ENCODE data around the gene ABCA13.

The ABCA13 gene

GRCh38 chr7:48518092-48518491, 346.8 kb downstream of the ABCA13 start:
- Histone ChIP-seq H3K4me1 (ENCODE audit: control insufficient read depth, insufficient read depth, low read depth, low read length) (no peaks in the 10 kb centered on the region), H3K4ac (ENCODE audit: low read depth in 1 of 2, low read length in 2 of 2) (no peak overlapping the region), H2BK15ac (ENCODE audit: low read depth, poor library complexity, severe bottlenecking) (no peak overlapping the region), H3K23ac (ENCODE audit: low read length in 2 of 2) (no peak overlapping the region), H2AK5ac (ENCODE audit: low read length, severe bottlenecking) (no peak overlapping the region), H2BK5ac (ENCODE audit: low read depth, low read length, poor library complexity, severe bottlenecking) (no peak overlapping the region), H3K27ac (ENCODE audit: low read length, poor library complexity, severe bottlenecking) (no peak overlapping the region), H3K36me3 (ENCODE audit: control insufficient read depth in 1 of 2, insufficient read depth in 2 of 2, low read depth in 1 of 2, low read length in 2 of 2) (no peaks in the 10 kb centered on the region), H3K79me1 (replicated peaks; ENCODE audit: low read length, poor library complexity, severe bottlenecking) (no peaks in the 10 kb centered on the region), H3K4me3 (ENCODE audit: insufficient read depth in 1 of 2, low read depth in 1 of 2, low read length in 2 of 2) (no peak overlapping the region), H3K14ac (ENCODE audit: low read length in 2 of 2) (no peak overlapping the region), H2BK12ac (ENCODE audit: low read length in 2 of 2) (no peak overlapping the region), H2AFZ (ENCODE audit: low read depth, low read length) (no peak overlapping the region), H3K9me3 (ENCODE audit: control insufficient read depth, low read length) (no peaks in the 10 kb centered on the region), H3K9ac (ENCODE audit: low read length) (no peak overlapping the region), H3K4me2 (ENCODE audit: low read length, poor library complexity, severe bottlenecking) (no peak overlapping the region), H3K18ac (ENCODE audit: low read depth in 1 of 2, low read length in 2 of 2) (no peak overlapping the region), H3K27me3 (ENCODE audit: control insufficient read depth in 1 of 2, insufficient read depth in 1 of 2, low read length in 2 of 2) (no peaks in the 10 kb centered on the region), H4K91ac (ENCODE audit: low read length) (no peak overlapping the region), H4K8ac (ENCODE audit: low read length) (no peak overlapping the region), H2BK120ac (ENCODE audit: low read depth, low read length) (no peak overlapping the region)
- 50% methylated on average over 1 of the region's 2 CpGs for WGBS
- DNase-seq, result no peak

GRCh38 chr7:48522692-48523091, 351.4 kb downstream of the ABCA13 start:
- H2AK5ac ChIP-seq (ENCODE audit: low read length, severe bottlenecking), result no peak overlapping the region
- H3K4me2 ChIP-seq (ENCODE audit: low read length, poor library complexity, severe bottlenecking), result no peak overlapping the region
- no peak overlapping the region for H2BK120ac ChIP-seq (ENCODE audit: low read depth, low read length)
- no peak overlapping the region for H2BK5ac ChIP-seq (ENCODE audit: low read depth, low read length, poor library complexity, severe bottlenecking)
- H4K91ac ChIP-seq (ENCODE audit: low read length), result no peak overlapping the region
- H3K9ac ChIP-seq (ENCODE audit: low read length), result no peak overlapping the region
- H3K9me3 ChIP-seq (ENCODE audit: control insufficient read depth, low read length), result no peaks in the 10 kb centered on the region
- no peak for DNase-seq
- H3K27me3 ChIP-seq (ENCODE audit: control insufficient read depth in 1 of 2, insufficient read depth in 1 of 2, low read length in 2 of 2), result no peaks in the 10 kb centered on the region
- no peak overlapping the region for H3K23ac ChIP-seq (ENCODE audit: low read length in 2 of 2)
- no peak overlapping the region for H3K27ac ChIP-seq (ENCODE audit: low read length, poor library complexity, severe bottlenecking)
- no peaks in the 10 kb centered on the region for H3K4me1 ChIP-seq (ENCODE audit: control insufficient read depth, insufficient read depth, low read depth, low read length)
- no peak overlapping the region for H3K14ac ChIP-seq (ENCODE audit: low read length in 2 of 2)
- no peaks in the 10 kb centered on the region for H3K36me3 ChIP-seq (ENCODE audit: control insufficient read depth in 1 of 2, insufficient read depth in 2 of 2, low read depth in 1 of 2, low read length in 2 of 2)
- no peak overlapping the region for H2BK15ac ChIP-seq (ENCODE audit: low read depth, poor library complexity, severe bottlenecking)
- no peak overlapping the region for H2AFZ ChIP-seq (ENCODE audit: low read depth, low read length)
- H3K79me1 ChIP-seq (replicated peaks; ENCODE audit: low read length, poor library complexity, severe bottlenecking), result no peaks in the 10 kb centered on the region
- H3K4me3 ChIP-seq (ENCODE audit: insufficient read depth in 1 of 2, low read depth in 1 of 2, low read length in 2 of 2), result no peak overlapping the region
- H3K18ac ChIP-seq (ENCODE audit: low read depth in 1 of 2, low read length in 2 of 2), result no peak overlapping the region
- no peak overlapping the region for H4K8ac ChIP-seq (ENCODE audit: low read length)
- H2BK12ac ChIP-seq (ENCODE audit: low read length in 2 of 2), result no peak overlapping the region
- H3K4ac ChIP-seq (ENCODE audit: low read depth in 1 of 2, low read length in 2 of 2), result no peak overlapping the region

GRCh38 chr7:48525736-48526732, 354.8 kb downstream of the ABCA13 start:
- no peaks in the 10 kb centered on the region for H3K4me1 ChIP-seq (ENCODE audit: control insufficient read depth, insufficient read depth, low read depth, low read length)
- H2BK15ac ChIP-seq (ENCODE audit: low read depth, poor library complexity, severe bottlenecking), result no peak overlapping the region
- H3K36me3 ChIP-seq (ENCODE audit: control insufficient read depth in 1 of 2, insufficient read depth in 2 of 2, low read depth in 1 of 2, low read length in 2 of 2), result no peaks in the 10 kb centered on the region
- H2AFZ ChIP-seq (ENCODE audit: low read depth, low read length), result no peak overlapping the region
- no peak overlapping the region for H3K18ac ChIP-seq (ENCODE audit: low read depth in 1 of 2, low read length in 2 of 2)
- H3K4me3 ChIP-seq (ENCODE audit: insufficient read depth in 1 of 2, low read depth in 1 of 2, low read length in 2 of 2), result no peak overlapping the region
- H3K4me2 ChIP-seq (ENCODE audit: low read length, poor library complexity, severe bottlenecking), result no peak overlapping the region
- H3K23ac ChIP-seq (ENCODE audit: low read length in 2 of 2), result no peak overlapping the region
- H3K4ac ChIP-seq (ENCODE audit: low read depth in 1 of 2, low read length in 2 of 2), result no peak overlapping the region
- 58% methylated on average over 2 of the region's 3 CpGs for WGBS
- no peaks in the 10 kb centered on the region for H3K79me1 ChIP-seq (replicated peaks; ENCODE audit: low read length, poor library complexity, severe bottlenecking)
- H2BK5ac ChIP-seq (ENCODE audit: low read depth, low read length, poor library complexity, severe bottlenecking), result no peak overlapping the region
- peaks cover 3% of the 10 kb centered on the region for H3K9me3 ChIP-seq (ENCODE audit: control insufficient read depth, low read length)
- no peak overlapping the region for H2BK12ac ChIP-seq (ENCODE audit: low read length in 2 of 2)
- H3K27ac ChIP-seq (ENCODE audit: low read length, poor library complexity, severe bottlenecking), result no peak overlapping the region
- no peak overlapping the region for H2AK5ac ChIP-seq (ENCODE audit: low read length, severe bottlenecking)
- H3K14ac ChIP-seq (ENCODE audit: low read length in 2 of 2), result no peak overlapping the region
- DNase-seq, result no peak
- H3K27me3 ChIP-seq (ENCODE audit: control insufficient read depth in 1 of 2, insufficient read depth in 1 of 2, low read length in 2 of 2), result no peaks in the 10 kb centered on the region
- no peak overlapping the region for H3K9ac ChIP-seq (ENCODE audit: low read length)
- H4K8ac ChIP-seq (ENCODE audit: low read length), result no peak overlapping the region
- H4K91ac ChIP-seq (ENCODE audit: low read length), result no peak overlapping the region
- no peak overlapping the region for H2BK120ac ChIP-seq (ENCODE audit: low read depth, low read length)

- H2BK120ac ChIP-seq (ENCODE audit: low read depth, low read length), result no peak overlapping the region
- H4K91ac ChIP-seq (ENCODE audit: low read length), result no peak overlapping the region
- no peak overlapping the region for H4K8ac ChIP-seq (ENCODE audit: low read length)
- DNase-seq, result no peak
- H3K9me3 ChIP-seq (ENCODE audit: control insufficient read depth, low read length), result peaks cover 3% of the 10 kb centered on the region
- H2BK12ac ChIP-seq (ENCODE audit: low read length in 2 of 2), result no peak overlapping the region
- WGBS, result 23% methylated on average over 1 of the region's 1 CpG
- H3K9ac ChIP-seq (ENCODE audit: low read length), result no peak overlapping the region
- H2BK5ac ChIP-seq (ENCODE audit: low read depth, low read length, poor library complexity, severe bottlenecking), result no peak overlapping the region
- H2AK5ac ChIP-seq (ENCODE audit: low read length, severe bottlenecking), result no peak overlapping the region
- no peaks in the 10 kb centered on the region for H3K36me3 ChIP-seq (ENCODE audit: control insufficient read depth in 1 of 2, insufficient read depth in 2 of 2, low read depth in 1 of 2, low read length in 2 of 2)
- no peak overlapping the region for H3K4me3 ChIP-seq (ENCODE audit: insufficient read depth in 1 of 2, low read depth in 1 of 2, low read length in 2 of 2)
- H3K18ac ChIP-seq (ENCODE audit: low read depth in 1 of 2, low read length in 2 of 2), result no peak overlapping the region
- H3K27me3 ChIP-seq (ENCODE audit: control insufficient read depth in 1 of 2, insufficient read depth in 1 of 2, low read length in 2 of 2), result no peaks in the 10 kb centered on the region
- H3K27ac ChIP-seq (ENCODE audit: low read length, poor library complexity, severe bottlenecking), result no peak overlapping the region
- H2BK15ac ChIP-seq (ENCODE audit: low read depth, poor library complexity, severe bottlenecking), result no peak overlapping the region
- no peak overlapping the region for H2AFZ ChIP-seq (ENCODE audit: low read depth, low read length)
- no peaks in the 10 kb centered on the region for H3K4me1 ChIP-seq (ENCODE audit: control insufficient read depth, insufficient read depth, low read depth, low read length)
- no peak overlapping the region for H3K4ac ChIP-seq (ENCODE audit: low read depth in 1 of 2, low read length in 2 of 2)
- H3K23ac ChIP-seq (ENCODE audit: low read length in 2 of 2), result no peak overlapping the region
- no peak overlapping the region for H3K4me2 ChIP-seq (ENCODE audit: low read length, poor library complexity, severe bottlenecking)
- H3K79me1 ChIP-seq (replicated peaks; ENCODE audit: low read length, poor library complexity, severe bottlenecking), result no peaks in the 10 kb centered on the region
- no peak overlapping the region for H3K14ac ChIP-seq (ENCODE audit: low read length in 2 of 2)
Measured at GRCh38 chr7:48528646-48529045, 357.4 kb downstream of the ABCA13 start.
